ENCODE data around the gene TM4SF5.

TM4SF5 gene

GRCh38 chr17:4744999-4745969 is 26.4 kb upstream of the TM4SF5 start:
- Histone ChIP-seq H3K4me3 (ENCODE audit: low read depth, low read length) (no peak overlapping the region), H3K9me3 (ENCODE audit: control insufficient read depth, low read length) (no peaks in the 10 kb centered on the region), H3K36me3 (ENCODE audit: control insufficient read depth, insufficient read depth, low read length) (no peaks in the 10 kb centered on the region), H3K79me2 (no peaks in the 10 kb centered on the region), H3K4me1 (no peaks in the 10 kb centered on the region), H3K27ac (no peak overlapping the region), H3K4me2 (ENCODE audit: low read length) (no peak overlapping the region), H3K9ac (no peak overlapping the region), H2AFZ (no peak overlapping the region), H3K27me3 (ENCODE audit: control insufficient read depth, insufficient read depth, low read length) (no peaks in the 10 kb centered on the region)
- no peak for TF ChIP-seq CTCF (IDR thresholded peaks at IDR 0.05)

- no peaks in the 10 kb centered on the region for H3K36me3 ChIP-seq (ENCODE audit: control insufficient read depth, insufficient read depth, low read length)
- H3K4me3 ChIP-seq (ENCODE audit: low read depth, low read length): no peak overlapping the region
- no peaks in the 10 kb centered on the region for H3K4me1 ChIP-seq
- no peaks in the 10 kb centered on the region for H3K27me3 ChIP-seq (ENCODE audit: control insufficient read depth, insufficient read depth, low read length)
- H3K4me2 ChIP-seq (ENCODE audit: low read length): peak overlapping the region; percentile 3
- no peaks in the 10 kb centered on the region for H3K79me2 ChIP-seq
- no peak for TF ChIP-seq CTCF (IDR thresholded peaks at IDR 0.05)
- peak overlapping the region; percentile 47 for H2AFZ ChIP-seq
- no peak overlapping the region for H3K9ac ChIP-seq
- H3K27ac ChIP-seq: peak overlapping the region; percentile 25
- H3K9me3 ChIP-seq (ENCODE audit: control insufficient read depth, low read length): no peaks in the 10 kb centered on the region
These were observed 23.8 kb upstream of the TM4SF5 start for GRCh38 chr17:4747847-4748246.

DNA sequence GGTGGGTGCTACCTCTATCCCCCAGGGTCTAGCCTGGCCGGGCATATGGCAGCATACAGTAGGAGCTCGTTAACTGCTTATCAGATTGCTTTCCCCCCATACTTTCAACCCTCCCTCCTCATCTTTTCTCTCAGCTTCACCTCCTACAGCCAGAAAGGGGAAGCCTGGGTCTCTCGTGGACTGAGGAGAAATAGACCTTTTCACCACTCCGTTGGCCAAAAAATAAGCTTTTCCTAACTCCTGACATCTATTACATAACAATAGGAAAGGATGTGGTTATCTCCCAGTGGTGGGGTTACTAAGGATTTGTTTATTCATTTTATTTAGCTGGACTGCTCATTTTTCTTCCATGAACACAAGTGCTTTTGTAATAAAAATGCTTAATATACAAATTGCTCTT is 23.0 kb upstream of the TM4SF5 start:
- no peaks in the 10 kb centered on the region for H3K9me3 ChIP-seq (ENCODE audit: control insufficient read depth, low read length)
- H3K27ac ChIP-seq: peak overlapping the region; percentile 16
- no peak for TF ChIP-seq CTCF (IDR thresholded peaks at IDR 0.05)
- H3K4me1 ChIP-seq: no peaks in the 10 kb centered on the region
- H3K36me3 ChIP-seq (ENCODE audit: control insufficient read depth, insufficient read depth, low read length): no peaks in the 10 kb centered on the region
- no peak overlapping the region for H3K9ac ChIP-seq
- no peaks in the 10 kb centered on the region for H3K79me2 ChIP-seq
- H2AFZ ChIP-seq: no peak overlapping the region
- no peak overlapping the region for H3K4me3 ChIP-seq (ENCODE audit: low read depth, low read length)
- H3K4me2 ChIP-seq (ENCODE audit: low read length): no peak overlapping the region
- no peaks in the 10 kb centered on the region for H3K27me3 ChIP-seq (ENCODE audit: control insufficient read depth, insufficient read depth, low read length)

GRCh38 chr17:4750606-4751005 is 21.1 kb upstream of the TM4SF5 start:
- H3K9ac ChIP-seq: no peak overlapping the region
- no peak overlapping the region for H3K4me3 ChIP-seq (ENCODE audit: low read depth, low read length)
- H3K27me3 ChIP-seq (ENCODE audit: control insufficient read depth, insufficient read depth, low read length): no peaks in the 10 kb centered on the region
- H3K4me2 ChIP-seq (ENCODE audit: low read length): no peak overlapping the region
- no peaks in the 10 kb centered on the region for H3K9me3 ChIP-seq (ENCODE audit: control insufficient read depth, low read length)
- H3K36me3 ChIP-seq (ENCODE audit: control insufficient read depth, insufficient read depth, low read length): no peaks in the 10 kb centered on the region
- no peak overlapping the region for H2AFZ ChIP-seq
- no peak for TF ChIP-seq CTCF (IDR thresholded peaks at IDR 0.05)
- no peak overlapping the region for H3K27ac ChIP-seq
- H3K4me1 ChIP-seq: no peaks in the 10 kb centered on the region
- no peaks in the 10 kb centered on the region for H3K79me2 ChIP-seq

DNA sequence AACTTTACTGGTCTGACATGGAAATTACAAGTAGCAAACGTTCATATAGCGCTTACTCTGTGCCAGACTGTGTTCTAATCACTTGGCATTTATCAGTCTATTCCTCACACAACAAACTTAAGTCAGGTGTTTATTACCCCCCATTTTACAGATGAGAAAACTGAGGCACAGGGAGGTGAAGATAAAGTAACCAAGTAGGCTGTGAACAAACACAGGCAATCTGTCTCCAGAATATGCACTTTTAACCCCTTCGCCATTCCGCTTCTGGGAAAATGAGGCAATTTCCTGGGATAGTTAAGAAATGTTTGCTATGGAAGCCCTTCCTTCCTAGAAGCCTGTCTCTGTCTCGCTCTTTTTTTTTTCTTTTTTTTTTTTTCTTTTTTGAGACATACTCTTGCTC is 19.8 kb upstream of the TM4SF5 start:
- Histone ChIP-seq H3K27me3 (ENCODE audit: control insufficient read depth, insufficient read depth, low read length) (no peaks in the 10 kb centered on the region), H3K79me2 (no peaks in the 10 kb centered on the region), H3K27ac (no peak overlapping the region), H3K4me1 (no peaks in the 10 kb centered on the region), H3K9me3 (ENCODE audit: control insufficient read depth, low read length) (no peaks in the 10 kb centered on the region), H3K4me2 (ENCODE audit: low read length) (no peak overlapping the region), H3K4me3 (ENCODE audit: low read depth, low read length) (no peak overlapping the region), H3K9ac (no peak overlapping the region), H3K36me3 (ENCODE audit: control insufficient read depth, insufficient read depth, low read length) (no peaks in the 10 kb centered on the region), H2AFZ (no peak overlapping the region)
- TF ChIP-seq CTCF (IDR thresholded peaks at IDR 0.05): no peak

All from parathyroid adenoma (tissue), 2 donors.